PFSK-1 (cell line): Measurements from ENCODE around the gene CCDC124.

ENCODE experiments used
- FOXP2 ChIP-seq: optimal IDR thresholded peaks from 2 replicates; pipeline ENCODE3; 2011; ENCODE audit warnings: borderline replicate concordance, control low read depth, inconsistent platforms; ENCODE audit not compliant: insufficient read depth; ENCODE audit errors: extremely low read length, extremely low read depth
- POLR2AphosphoS5 ChIP-seq: IDR thresholded peaks from 2 replicates; pipeline ENCODE4 v1.6.1; 2012; ENCODE audit warnings: low read depth, mild to moderate bottlenecking, control low read depth, low read length, moderate library complexity
- REST ChIP-seq, 2 experiments: IDR thresholded peaks; 2 replicates each; pipeline versions ENCODE4 v1.6.1 to v1.8.0; 2011 to 2012; ENCODE audit warnings: low read depth in 2 of 2, low read length in 2 of 2, control low read depth in 1 of 2, inconsistent platforms in 1 of 2, mild to moderate bottlenecking in 1 of 2, moderate library complexity in 1 of 2; ENCODE audit not compliant: insufficient read depth in 1 of 2
- SIN3A ChIP-seq: IDR thresholded peaks from 2 replicates; pipeline ENCODE4 v1.6.1; 2012; ENCODE audit warnings: mild to moderate bottlenecking, low read length, moderate library complexity, borderline replicate concordance; ENCODE audit not compliant: insufficient read depth
- TAF1 ChIP-seq: IDR thresholded peaks from 2 replicates; pipeline ENCODE4 v1.6.1; 2012; ENCODE audit warnings: low read length, control low read depth, borderline replicate concordance; ENCODE audit not compliant: insufficient read depth

The CCDC124 gene

DNA sequence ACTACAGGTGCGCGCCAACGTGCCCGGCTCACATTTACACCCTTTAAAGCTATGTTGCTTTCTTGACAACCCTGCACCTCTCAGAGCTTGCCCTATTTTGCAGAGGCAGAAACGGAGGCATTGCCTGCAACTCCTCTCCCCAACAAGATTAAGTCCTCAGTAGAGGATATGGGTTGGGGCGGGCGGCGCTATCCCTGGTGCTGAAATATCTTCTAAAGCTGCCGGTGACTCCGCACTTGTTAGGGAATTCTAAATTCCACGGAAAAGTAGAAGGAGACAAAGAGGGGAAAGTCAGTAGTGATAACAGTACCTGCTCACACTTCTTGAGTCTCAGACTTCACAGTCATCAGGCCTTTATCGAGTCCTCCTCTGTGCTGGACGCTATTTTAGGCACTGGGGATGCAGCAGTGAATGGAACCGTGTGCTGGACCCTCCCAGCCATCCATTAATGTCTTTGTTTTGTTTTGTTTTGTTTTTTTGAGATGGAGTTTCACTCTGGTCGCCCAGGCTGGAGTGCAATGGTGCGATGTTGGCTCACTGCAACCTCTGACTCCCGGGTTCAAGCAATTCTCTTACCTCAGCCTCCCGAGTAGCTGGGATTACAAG is 43.1 kb upstream of the CCDC124 start:
- TF ChIP-seq FOXP2: no peak
- TF ChIP-seq REST (IDR thresholded peaks at IDR 0.05; ENCODE audit: insufficient read depth in 1 of 2, low read depth in 2 of 2, low read length in 2 of 2): peak; percentile 95 to 98
- no peak for TF ChIP-seq TAF1
- no peak for TF ChIP-seq POLR2AphosphoS5
- TF ChIP-seq SIN3A: peak; percentile 48; the same call in 1 of the 2 replicates

DNA sequence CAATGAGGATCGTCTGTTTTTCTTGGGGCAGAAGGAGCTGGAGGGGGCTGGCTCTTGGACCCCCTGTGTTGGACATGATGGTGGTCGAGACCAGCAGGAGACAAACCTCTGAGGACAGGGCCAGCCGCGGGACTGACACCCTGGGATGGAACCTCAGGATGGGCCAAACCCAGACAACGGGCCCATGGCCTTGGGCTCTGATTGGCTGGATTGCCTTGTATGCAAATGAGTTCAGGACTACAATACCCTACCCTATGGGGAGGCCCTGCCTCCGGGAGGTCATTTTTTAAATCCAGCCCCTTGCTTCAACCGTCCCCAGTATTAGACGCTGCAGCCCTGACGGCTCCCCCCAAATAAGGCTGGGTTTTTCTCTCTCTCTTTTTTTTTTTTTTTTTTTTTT is 39.0 kb upstream of the CCDC124 start:
- TF ChIP-seq POLR2AphosphoS5 (no peak), FOXP2 (no peak), REST (IDR thresholded peaks at IDR 0.05; ENCODE audit: insufficient read depth in 1 of 2, low read depth in 2 of 2, low read length in 2 of 2) (no peak), SIN3A (no peak), TAF1 (no peak)

- no peak for TF ChIP-seq TAF1
- no peak for TF ChIP-seq REST (IDR thresholded peaks at IDR 0.05; ENCODE audit: insufficient read depth in 1 of 2, low read depth in 2 of 2, low read length in 2 of 2)
- no peak for TF ChIP-seq SIN3A
- no peak for TF ChIP-seq POLR2AphosphoS5
- TF ChIP-seq FOXP2: no peak
Measured at GRCh38 chr19:17902701-17903100, 30.1 kb upstream of the CCDC124 start.

GRCh38 chr19:17908244-17908643 is 24.6 kb upstream of the CCDC124 start:
- TF ChIP-seq FOXP2 (no peak), SIN3A (no peak), TAF1 (no peak)

- no peak for TF ChIP-seq TAF1
- no peak for TF ChIP-seq REST (IDR thresholded peaks at IDR 0.05; ENCODE audit: insufficient read depth in 1 of 2, low read depth in 2 of 2, low read length in 2 of 2)
- no peak for TF ChIP-seq POLR2AphosphoS5
- TF ChIP-seq SIN3A: no peak
- no peak for TF ChIP-seq FOXP2
Measured at GRCh38 chr19:17909003-17909732, 23.6 kb upstream of the CCDC124 start.
